OCI-LY3 (cell line): Measurements from ENCODE around the gene EXOSC9.

Source experiments
- H2AFZ ChIP-seq: fragments of 200-600, 300-600 bp; shearing (Covaris generic); 2 replicates; pipeline ENCODE4 v1.6.0; 2014; ENCODE audit warnings: antibody characterized with exemption, low read depth, low read length
- H3K27ac ChIP-seq: fragments of 200-600, 300-600 bp; sonication (generic); 2 replicates; pipeline ENCODE4 v1.5.1; 2014; ENCODE audit warnings: mild to moderate bottlenecking, low read length, moderate library complexity, mixed read lengths
- H3K27me3 ChIP-seq: fragments of 200-600, 300-600 bp; sonication (generic); 2 replicates; pipeline ENCODE4 v1.6.1; 2014; ENCODE audit warnings: low read depth, low read length, mixed read lengths
- H3K36me3 ChIP-seq: fragments of 200-600, 300-600 bp; sonication (generic); replicated peaks from 2 replicates; pipeline ENCODE3; 2014; ENCODE audit warnings: low read depth, low read length, mixed read lengths
- H3K4me1 ChIP-seq: fragments of 300-600, 200-600 bp; sonication (generic); 2 replicates; pipeline ENCODE4 v1.6.1; 2014; ENCODE audit warnings: low read length, mixed read lengths
- H3K4me2 ChIP-seq: fragments of 200-600, 300-600 bp; sonication (generic); 2 replicates; pipeline ENCODE4 v1.6.1; 2014; ENCODE audit warnings: low read length, mixed read lengths
- H3K4me3 ChIP-seq: fragments of 300-600, 200-600 bp; sonication (generic); 2 replicates; pipeline ENCODE4 v1.5.1; 2014; ENCODE audit warnings: antibody characterized with exemption, mild to moderate bottlenecking, low read length, moderate library complexity
- H3K79me2 ChIP-seq: fragments of 300-600, 200-600 bp; shearing (Covaris generic); 2 replicates; pipeline ENCODE4 v1.6.1; 2014; ENCODE audit warnings: mild to moderate bottlenecking, low read length, mixed read lengths
- H3K9ac ChIP-seq: fragments of 300-600, 200-600 bp; shearing (Covaris generic); 2 replicates; pipeline ENCODE4 v1.6.0; 2014; ENCODE audit warnings: mild to moderate bottlenecking, low read length, moderate library complexity
- H3K9me3 ChIP-seq: fragments of 200-600, 300-600 bp; shearing (Covaris generic); 2 replicates; pipeline ENCODE4 v1.6.1; 2014; ENCODE audit warnings: low read length, mixed read lengths; ENCODE audit not compliant: insufficient read depth
- H4K20me1 ChIP-seq: fragments of 200-600, 300-600 bp; sonication (generic); 2 replicates; pipeline ENCODE4 v1.6.1; 2016; ENCODE audit warnings: low read length, mixed read lengths; ENCODE audit not compliant: insufficient read depth
- EZH2phosphoT487 ChIP-seq: fragments of 200-600 bp; shearing (Covaris generic); IDR thresholded peaks from 2 replicates; pipeline ENCODE4 v1.6.1; 2018; ENCODE audit warnings: antibody characterized with exemption, mixed run types, low read depth
- TF ChIP-seq, protein P1 (sequence below): fragments of 200-600, 300-600 bp; sonication (generic); IDR thresholded peaks from 2 replicates; pipeline ENCODE4 v1.5.1; 2014; ENCODE audit warnings: antibody characterized with exemption, low read length, low read depth

Gene EXOSC9

DNA sequence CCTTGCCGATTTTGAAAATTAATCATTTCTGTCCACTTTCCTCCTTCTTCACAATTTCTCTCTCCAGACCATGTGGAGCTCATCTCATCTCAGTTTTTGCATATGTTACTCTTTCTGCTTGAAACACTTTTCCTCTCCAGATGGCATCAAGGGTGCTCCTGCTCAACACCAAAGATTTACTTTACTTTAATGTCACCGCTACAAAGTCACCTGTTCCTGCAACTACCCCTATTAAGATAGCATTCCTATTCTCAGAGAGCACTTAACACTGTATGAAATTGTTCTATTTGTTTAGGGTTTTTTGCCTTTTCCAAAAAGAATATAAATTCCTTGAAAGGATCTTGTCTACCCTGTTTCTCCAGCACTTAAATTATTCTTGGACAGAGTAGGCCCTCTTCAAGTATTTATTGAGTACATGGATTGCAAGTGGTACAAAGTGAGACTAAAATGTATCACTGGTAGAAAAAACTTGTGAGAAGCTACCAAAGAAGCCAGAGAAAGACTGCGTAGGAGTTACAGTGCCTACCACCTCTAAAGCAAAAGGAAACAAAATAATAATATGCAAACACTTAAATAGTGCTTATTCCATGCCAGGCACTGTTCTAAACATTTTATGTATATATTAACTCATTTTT, 1.1 kb upstream of the EXOSC9 start:
- peaks cover 26% of the 10 kb centered on the region for H3K79me2 ChIP-seq
- peak overlapping the region; percentile 94 for H3K27ac ChIP-seq
- peak overlapping the region; percentile 81 for H3K4me3 ChIP-seq

DNA sequence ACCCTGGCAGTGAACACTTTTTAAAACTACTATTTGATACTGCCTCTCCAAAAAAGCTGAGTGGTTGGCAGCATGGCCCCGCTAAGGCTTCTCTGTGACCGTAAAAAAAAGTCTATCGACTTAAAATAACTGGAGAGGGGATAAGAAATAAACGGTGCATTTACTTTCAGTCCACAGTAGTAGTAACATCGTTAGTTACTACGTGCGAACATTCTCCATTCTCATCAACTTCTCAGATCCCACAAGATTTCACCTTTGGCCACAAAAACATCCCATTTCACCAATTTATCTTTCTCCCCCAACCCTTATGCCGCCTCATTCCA, 524 bp upstream of the EXOSC9 start:
- H4K20me1 ChIP-seq = no peaks in the 10 kb centered on the region
- peak overlapping the region; percentile 97 for H3K9ac ChIP-seq
- peak overlapping the region; percentile 86 for H3K4me2 ChIP-seq
- no peaks in the 10 kb centered on the region for H3K27me3 ChIP-seq
- H3K79me2 ChIP-seq = peaks cover 30% of the 10 kb centered on the region
- peak overlapping the region; percentile 81 for H3K4me3 ChIP-seq
- peak overlapping the region; percentile 100 for H2AFZ ChIP-seq
- H3K9me3 ChIP-seq = no peaks in the 10 kb centered on the region
- H3K36me3 ChIP-seq = peaks cover 27% of the 10 kb centered on the region
- peak overlapping the region; percentile 94 for H3K27ac ChIP-seq
- peaks cover 22% of the 10 kb centered on the region for H3K4me1 ChIP-seq
- TF ChIP-seq, protein P1, sequence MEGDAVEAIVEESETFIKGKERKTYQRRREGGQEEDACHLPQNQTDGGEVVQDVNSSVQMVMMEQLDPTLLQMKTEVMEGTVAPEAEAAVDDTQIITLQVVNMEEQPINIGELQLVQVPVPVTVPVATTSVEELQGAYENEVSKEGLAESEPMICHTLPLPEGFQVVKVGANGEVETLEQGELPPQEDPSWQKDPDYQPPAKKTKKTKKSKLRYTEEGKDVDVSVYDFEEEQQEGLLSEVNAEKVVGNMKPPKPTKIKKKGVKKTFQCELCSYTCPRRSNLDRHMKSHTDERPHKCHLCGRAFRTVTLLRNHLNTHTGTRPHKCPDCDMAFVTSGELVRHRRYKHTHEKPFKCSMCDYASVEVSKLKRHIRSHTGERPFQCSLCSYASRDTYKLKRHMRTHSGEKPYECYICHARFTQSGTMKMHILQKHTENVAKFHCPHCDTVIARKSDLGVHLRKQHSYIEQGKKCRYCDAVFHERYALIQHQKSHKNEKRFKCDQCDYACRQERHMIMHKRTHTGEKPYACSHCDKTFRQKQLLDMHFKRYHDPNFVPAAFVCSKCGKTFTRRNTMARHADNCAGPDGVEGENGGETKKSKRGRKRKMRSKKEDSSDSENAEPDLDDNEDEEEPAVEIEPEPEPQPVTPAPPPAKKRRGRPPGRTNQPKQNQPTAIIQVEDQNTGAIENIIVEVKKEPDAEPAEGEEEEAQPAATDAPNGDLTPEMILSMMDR = no peak
- TF ChIP-seq EZH2phosphoT487 = no peak

More for the DNA sequence above, 1.1 kb upstream of the EXOSC9 start:
- H2AFZ ChIP-seq = peak overlapping the region; percentile 100; the same call in 1 of the 2 replicates
- TF ChIP-seq, protein P1 = no peak
- no peak for TF ChIP-seq EZH2phosphoT487
- peak overlapping the region; percentile 97 for H3K9ac ChIP-seq
- H3K4me1 ChIP-seq = peaks cover 26% of the 10 kb centered on the region
- H3K4me2 ChIP-seq = peak overlapping the region; percentile 86
- no peaks in the 10 kb centered on the region for H4K20me1 ChIP-seq
- no peaks in the 10 kb centered on the region for H3K9me3 ChIP-seq
- H3K27me3 ChIP-seq = no peaks in the 10 kb centered on the region
- H3K36me3 ChIP-seq = peaks cover 21% of the 10 kb centered on the region

DNA sequence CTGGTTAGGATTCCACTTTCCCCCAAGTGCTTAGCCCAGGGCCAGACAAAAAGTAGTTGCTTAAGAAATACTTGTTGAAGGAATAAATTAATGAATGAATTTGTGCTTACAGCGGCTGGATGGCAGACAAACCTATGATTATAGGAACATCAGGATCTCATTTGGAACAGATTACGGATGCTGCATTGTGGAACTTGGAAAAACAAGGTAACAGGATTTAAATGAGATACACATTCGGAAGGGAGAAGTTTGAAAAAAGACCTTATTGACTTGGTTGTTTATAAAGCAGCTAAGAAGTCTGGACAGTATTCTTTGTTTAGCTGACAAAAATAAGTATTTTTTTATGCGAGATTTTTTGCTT, 572 bp downstream of the EXOSC9 start:
- Histone ChIP-seq H3K9ac (peak overlapping the region; percentile 97), H3K27ac (peak overlapping the region; percentile 94), H4K20me1 (no peaks in the 10 kb centered on the region), H3K27me3 (no peaks in the 10 kb centered on the region), H2AFZ (peak overlapping the region; percentile 75), H3K9me3 (no peaks in the 10 kb centered on the region), H3K4me3 (peak overlapping the region; percentile 81), H3K4me1 (peaks cover 15% of the 10 kb centered on the region), H3K79me2 (peaks cover 30% of the 10 kb centered on the region), H3K36me3 (peaks cover 31% of the 10 kb centered on the region), H3K4me2 (peak overlapping the region; percentile 73)
- no peak for TF ChIP-seq EZH2phosphoT487
- TF ChIP-seq, protein P1 = no peak

DNA sequence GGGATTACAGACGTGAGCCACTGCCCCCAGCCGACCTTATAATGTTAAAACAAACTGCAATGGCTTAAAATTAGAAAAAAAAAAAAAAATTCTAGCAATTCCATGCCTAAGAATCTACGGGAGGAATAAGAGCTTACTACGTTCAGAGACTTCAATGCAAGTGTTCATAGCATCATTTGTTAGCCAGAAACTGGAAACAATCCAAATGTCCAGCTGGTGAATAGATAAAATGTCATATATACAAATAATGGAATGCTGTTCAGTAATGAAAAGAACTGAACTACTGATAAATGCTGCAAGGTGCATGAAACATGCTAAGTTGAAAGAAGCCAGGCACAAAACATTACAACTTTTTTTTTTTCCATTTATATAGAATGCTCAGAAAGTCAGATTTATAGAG, 5.3 kb downstream of the EXOSC9 start:
- peaks cover 53% of the 10 kb centered on the region for H3K36me3 ChIP-seq
- TF ChIP-seq, protein P1 = no peak
- TF ChIP-seq EZH2phosphoT487 = no peak

More for the DNA sequence above, 5.3 kb downstream of the EXOSC9 start:
- no peaks in the 10 kb centered on the region for H4K20me1 ChIP-seq
- no peak overlapping the region for H3K9ac ChIP-seq
- H3K4me3 ChIP-seq = no peak overlapping the region
- H3K79me2 ChIP-seq = peaks cover 27% of the 10 kb centered on the region
- no peaks in the 10 kb centered on the region for H3K9me3 ChIP-seq
- no peaks in the 10 kb centered on the region for H3K27me3 ChIP-seq
- H3K4me2 ChIP-seq = no peak overlapping the region
- no peak overlapping the region for H2AFZ ChIP-seq
- no peak overlapping the region for H3K27ac ChIP-seq
- H3K4me1 ChIP-seq = peaks cover 4% of the 10 kb centered on the region
